ENCODE data around the gene SMARCA1.

The SMARCA1 gene

GRCh38 chrX:129452523-129452922 is 70.8 kb downstream of the SMARCA1 start:
- no peak for DNase-seq (ENCODE audit: low spot score)

GRCh38 chrX:129450123-129450522 is 73.2 kb downstream of the SMARCA1 start:
- DNase-seq (ENCODE audit: low spot score): no peak

- no peak for DNase-seq (ENCODE audit: low spot score)
Measured at GRCh38 chrX:129449148-129449547, 74.1 kb downstream of the SMARCA1 start.

GRCh38 chrX:129445436-129445835 is 77.9 kb downstream of the SMARCA1 start:
- no peak for DNase-seq (ENCODE audit: low spot score)

- no peak for DNase-seq (ENCODE audit: low spot score)
Measured at GRCh38 chrX:129433945-129434344, 89.3 kb downstream of the SMARCA1 start.

GRCh38 chrX:129433461-129433860 is 89.8 kb downstream of the SMARCA1 start:
- no peak for DNase-seq (ENCODE audit: low spot score)

GRCh38 chrX:129427267-129427666 is 96.0 kb downstream of the SMARCA1 start:
- no peak for DNase-seq (ENCODE audit: low spot score)

- DNase-seq (ENCODE audit: low spot score): no peak
Measured at GRCh38 chrX:129423191-129423590, 100.1 kb downstream of the SMARCA1 start.

- DNase-seq (ENCODE audit: low spot score): no peak
Measured at GRCh38 chrX:129404670-129405008, 118.7 kb downstream of the SMARCA1 start.

- DNase-seq (ENCODE audit: low spot score): no peak
Measured at GRCh38 chrX:129403974-129404669, 119.2 kb downstream of the SMARCA1 start.
